HG03097 (cell line): ENCODE measurements around the gene NOL9.
"Not testable (repeated sequence)": the region's sequence is repeated elsewhere in the genome, so short reads cannot be mapped to it uniquely, and the experiment has no call there.

Source experiments
- ATAC-seq: cut with Tn5 transposase; IDR thresholded peaks from one replicate; pipeline ENCODE4 v1.9.1; 2021; ENCODE audit not compliant: unreplicated experiment, low FRiP score

NOL9 gene

GRCh38 chr1:6506210-6507036, 47.9 kb downstream of the NOL9 start:
- ATAC-seq = no peak

- ATAC-seq = no peak
These were observed 48.7 kb downstream of the NOL9 start for GRCh38 chr1:6505367-6506209.

GRCh38 chr1:6504887-6505286, 49.4 kb downstream of the NOL9 start:
- no peak for ATAC-seq

DNA sequence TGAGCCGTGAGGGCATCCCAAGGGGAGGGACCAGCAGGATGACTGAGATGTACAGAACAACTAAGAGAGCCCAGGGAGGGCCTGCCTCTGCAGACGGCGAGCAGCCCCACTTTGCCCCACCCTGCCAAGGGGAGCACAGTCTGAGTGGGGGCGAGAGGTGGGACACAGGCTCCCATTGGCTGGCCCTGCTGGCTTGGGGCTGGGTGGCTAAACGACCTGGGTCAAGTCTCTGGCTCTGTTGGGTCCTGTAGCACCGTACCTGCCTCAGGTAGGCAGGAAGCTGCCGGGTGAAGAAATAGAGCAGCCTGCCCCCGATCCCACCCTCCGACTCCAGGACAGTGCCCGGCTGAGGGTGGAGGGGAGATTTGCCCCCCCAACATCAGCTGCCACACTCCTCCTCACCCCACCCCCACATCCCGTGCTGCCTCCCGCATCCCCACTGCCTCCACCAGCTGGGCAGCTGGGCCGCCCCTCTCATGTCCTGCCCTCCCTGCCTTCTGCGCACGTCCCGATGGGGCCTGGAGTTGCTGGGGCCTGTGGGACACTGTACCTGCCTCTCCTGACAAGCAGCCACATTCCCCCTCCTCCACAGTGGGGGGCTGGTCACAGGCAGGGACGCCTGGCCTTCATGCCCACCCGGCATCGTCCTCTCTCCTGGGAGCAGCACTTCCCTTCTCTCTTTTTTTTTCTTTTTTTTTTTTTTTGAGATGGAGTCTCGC, 50.3 kb downstream of the NOL9 start:
- ATAC-seq = no peak

DNA sequence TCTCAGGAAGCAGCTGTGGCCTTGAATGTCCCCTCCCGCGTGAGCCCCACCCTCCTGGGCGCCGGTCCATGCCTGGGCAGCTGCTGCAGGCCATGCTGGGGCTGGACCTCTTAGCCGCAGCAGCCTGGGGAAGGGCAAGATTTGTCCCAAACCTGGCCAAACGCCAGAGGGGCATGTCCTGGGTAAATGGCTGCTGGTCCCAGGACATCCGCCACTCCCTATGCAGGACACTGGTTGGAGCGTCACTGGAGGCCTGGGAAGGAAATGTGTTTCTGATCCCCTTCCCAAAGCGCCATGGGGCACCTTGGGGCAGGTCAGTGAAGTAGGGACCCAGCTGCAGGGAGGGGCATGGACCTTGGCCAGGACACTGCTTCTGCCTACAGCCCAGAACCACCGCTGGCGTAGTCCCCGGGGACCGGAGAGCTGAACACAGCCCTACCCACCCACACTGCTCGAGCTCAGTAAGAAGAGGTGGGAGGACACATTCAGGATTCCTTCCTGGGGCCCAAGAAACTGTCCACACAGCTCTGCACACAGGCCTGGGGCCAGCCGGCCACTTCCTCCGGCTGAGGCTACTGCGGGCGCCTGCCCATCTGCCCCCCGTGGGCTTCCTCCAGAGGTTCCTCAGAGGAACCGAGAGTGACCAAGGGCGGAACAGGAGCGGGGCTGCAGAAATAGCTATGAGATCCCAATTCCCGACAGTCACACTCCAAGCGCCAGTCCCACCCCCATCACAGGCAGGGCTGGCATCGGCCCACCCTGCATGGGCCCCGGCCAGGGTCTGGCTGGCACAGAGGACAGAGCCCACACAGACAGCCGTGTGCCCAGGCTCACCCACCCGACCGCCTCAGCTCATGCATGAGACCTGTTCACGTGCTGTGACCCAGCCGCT, 52.1 kb downstream of the NOL9 start:
- ATAC-seq = no peak

GRCh38 chr1:6501279-6501813, 53.0 kb downstream of the NOL9 start:
- no peak for ATAC-seq

GRCh38 chr1:6500544-6501278, 53.6 kb downstream of the NOL9 start:
- ATAC-seq = no peak

DNA sequence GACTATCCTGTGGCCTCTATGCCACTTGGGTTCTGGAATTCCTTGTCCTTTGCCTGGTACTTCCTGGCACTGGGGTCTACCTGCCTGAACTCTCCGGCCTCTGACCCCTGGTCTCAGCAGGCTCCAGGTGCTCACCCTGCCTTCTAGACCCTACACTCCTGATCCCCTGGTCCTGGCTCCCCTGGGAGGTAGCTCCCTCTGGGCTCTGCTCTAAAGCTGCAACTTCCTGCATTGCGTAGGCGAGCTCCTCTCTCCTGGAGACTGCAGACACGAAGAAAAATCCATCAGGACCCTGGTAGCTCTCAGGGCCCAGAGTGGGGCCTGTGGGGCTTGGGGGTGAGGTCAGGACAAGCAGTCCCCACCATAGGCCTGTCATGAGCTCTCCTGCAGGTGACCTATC, 55.0 kb downstream of the NOL9 start:
- no peak for ATAC-seq

- no peak for ATAC-seq
These were observed 55.7 kb downstream of the NOL9 start for GRCh38 chr1:6498576-6499111.

DNA sequence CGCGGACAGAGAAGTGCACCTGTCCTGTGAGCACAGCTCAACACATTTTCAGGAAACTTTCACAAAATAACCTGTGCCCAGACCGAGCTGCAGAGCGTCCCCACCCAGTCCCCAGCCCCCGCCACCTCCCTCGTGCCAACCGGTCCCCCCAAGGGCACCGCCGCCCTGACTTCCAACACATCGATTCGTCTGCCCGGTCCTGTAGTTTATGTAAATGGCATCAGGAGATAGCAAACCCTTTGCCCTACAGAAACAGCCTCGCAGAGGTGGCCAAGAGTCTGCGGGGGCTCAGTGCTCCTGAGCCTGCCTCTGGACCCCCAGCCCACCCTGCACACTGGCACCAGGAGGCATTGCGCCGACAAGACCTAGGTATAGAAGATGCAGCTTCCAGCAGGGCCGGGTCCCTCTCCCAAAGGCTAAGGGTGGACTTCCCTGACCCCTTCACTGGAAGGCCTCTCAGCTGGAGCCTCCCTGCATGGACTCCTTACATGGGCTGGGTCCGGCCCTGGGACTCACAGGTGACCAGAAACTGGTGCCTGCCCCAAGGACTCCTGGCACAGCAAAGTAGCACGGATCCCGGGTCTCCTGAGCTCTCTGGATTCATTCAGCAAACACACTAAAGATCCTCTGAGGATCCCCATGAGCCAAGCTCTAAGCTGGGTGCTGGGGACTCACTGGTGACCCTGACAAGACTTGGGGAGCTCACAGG, 56.3 kb downstream of the NOL9 start:
- ATAC-seq = no peak

GRCh38 chr1:6497215-6497866, 57.0 kb downstream of the NOL9 start:
- ATAC-seq = no peak

- no peak for ATAC-seq
These were observed 57.5 kb downstream of the NOL9 start for GRCh38 chr1:6496890-6497214.

DNA sequence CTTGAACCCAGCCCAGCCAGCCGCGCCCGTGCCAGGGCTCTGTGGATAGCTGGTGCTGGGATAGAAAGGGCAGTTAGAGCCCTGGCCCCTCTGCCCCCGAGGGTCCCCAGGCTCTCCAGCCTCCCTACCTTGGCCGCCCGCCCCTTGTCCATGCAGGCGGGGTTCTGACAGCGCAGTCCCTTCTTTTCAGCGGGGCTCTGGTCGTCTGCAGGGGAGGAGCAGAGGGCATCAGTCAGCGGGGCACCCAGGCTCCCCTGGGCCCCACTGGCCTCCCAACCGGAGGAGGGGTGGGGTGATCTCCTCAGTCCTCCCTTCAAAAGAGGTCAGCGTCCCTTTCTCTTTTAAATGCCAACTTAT, 58.0 kb downstream of the NOL9 start:
- ATAC-seq = no peak

DNA sequence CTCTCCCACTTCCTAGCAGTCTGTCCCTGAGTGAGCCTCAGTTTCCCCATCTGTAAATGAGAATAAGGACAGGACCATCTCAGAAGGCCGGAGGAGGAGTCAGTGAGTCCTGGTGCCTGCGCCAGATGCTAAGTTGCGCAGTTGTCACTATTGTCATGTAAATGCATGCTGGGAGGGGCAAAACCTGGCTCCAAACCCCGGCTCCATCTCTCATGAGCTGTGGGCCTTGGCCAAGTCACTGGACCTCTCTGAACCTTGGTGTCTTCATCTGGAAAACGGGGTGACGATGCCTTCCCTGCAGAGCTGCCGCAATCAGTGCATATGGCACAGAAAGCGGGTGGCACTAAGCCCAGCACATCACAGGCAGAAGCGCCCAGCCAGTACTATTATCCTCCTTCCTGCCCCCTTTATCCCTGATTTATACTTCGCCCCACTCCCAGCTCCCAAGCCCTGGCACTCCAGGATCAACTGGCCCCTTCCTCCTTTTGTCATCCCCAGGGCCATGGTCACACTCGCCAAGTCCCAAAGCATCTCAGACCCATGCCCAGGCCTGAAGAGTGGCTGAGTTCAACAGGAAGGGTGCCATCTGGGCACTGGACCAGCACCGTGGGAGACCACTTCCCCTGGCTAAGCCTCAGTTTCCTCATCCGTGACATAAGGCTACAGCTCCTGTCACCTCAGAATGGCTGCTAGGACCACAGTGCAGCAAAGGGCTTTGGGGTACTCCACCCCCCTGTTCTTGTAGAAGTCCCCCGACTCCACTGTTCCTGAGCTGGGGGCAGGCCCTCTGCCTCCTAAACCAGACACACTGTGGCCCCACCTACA, 58.6 kb downstream of the NOL9 start:
- ATAC-seq = no peak

DNA sequence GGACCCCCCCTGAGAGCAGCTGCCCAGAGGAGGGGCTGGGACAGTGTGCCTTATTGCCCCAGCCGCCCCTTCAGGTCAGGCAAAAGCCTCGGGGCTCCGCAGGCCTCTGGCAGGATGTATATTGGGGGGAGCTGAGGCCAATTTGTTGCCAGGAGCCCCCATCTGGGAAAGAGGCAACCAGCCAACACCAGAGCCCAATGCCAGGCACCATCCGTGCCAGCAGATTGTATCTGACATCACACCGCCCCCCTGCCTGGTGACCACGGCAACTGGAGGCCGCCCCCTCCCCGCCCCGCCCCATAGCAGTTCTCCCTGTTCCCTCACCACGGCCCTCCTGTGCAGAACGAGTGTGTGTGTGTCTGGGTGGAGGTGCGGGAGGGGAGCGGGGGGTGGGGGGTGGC, 59.3 kb downstream of the NOL9 start:
- ATAC-seq = no peak

DNA sequence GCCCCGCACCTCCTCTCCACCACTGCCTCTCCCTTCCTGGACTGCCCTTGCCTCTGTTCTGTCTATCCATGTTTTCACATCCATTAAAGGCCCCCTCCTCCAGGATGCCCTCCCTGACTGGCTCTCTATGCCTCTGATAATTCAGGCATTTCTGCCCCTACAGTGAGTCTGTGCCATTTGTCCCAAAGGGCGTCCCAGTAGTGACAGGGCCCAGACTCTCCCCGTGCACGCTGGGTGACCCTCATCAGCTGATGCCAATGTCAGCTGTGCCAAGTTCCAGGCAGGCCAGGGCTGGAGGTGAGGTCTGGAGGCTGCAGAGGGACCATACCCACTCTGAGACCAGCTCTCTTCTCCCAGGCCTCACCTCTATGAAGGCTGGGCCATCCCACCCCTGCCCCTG, 59.7 kb downstream of the NOL9 start:
- no peak for ATAC-seq

GRCh38 chr1:6493834-6494223, 60.5 kb downstream of the NOL9 start:
- ATAC-seq = not testable (repeated sequence)
